Neural progenitor cell (in vitro differentiated cells): Measurements from ENCODE around the gene GGT7. TPM values are rescaled to one million over a fixed set of nuclear protein-coding genes. Genes with fewer than 3 reads are reported as not detected.

ENCODE experiments used
- DNase-seq: peaks from one replicate; pipeline ENCODE4 v3.0.0-alpha.2; 2016; ENCODE audit warnings: low spot score
- H2AFZ ChIP-seq: fragments of 200-600 bp; sonication (generic); replicated peaks from 2 replicates; pipeline ENCODE4 v1.6.1; 2016; ENCODE audit warnings: antibody characterized with exemption
- H3F3A ChIP-seq: fragments of 200-600 bp; sonication (generic); 2 replicates; pipeline ENCODE4 v1.6.1; 2016; ENCODE audit warnings: antibody characterized with exemption, low read depth
- H3K27ac ChIP-seq: fragments of 200-600 bp; sonication (generic); 2 replicates; pipeline ENCODE4 v1.5.1; 2016; ENCODE audit warnings: mild to moderate bottlenecking
- H3K27me3 ChIP-seq: fragments of 200-600 bp; sonication (generic); 2 replicates; pipeline ENCODE4 v1.6.1; 2016; ENCODE audit warnings: mild to moderate bottlenecking, moderate library complexity
- H3K36me3 ChIP-seq: fragments of 200-600 bp; sonication (generic); 2 replicates; pipeline ENCODE4 v1.5.1; 2016
- H3K4me1 ChIP-seq: fragments of 200-600 bp; sonication (generic); 2 replicates; pipeline ENCODE4 v1.6.1; 2016; ENCODE audit warnings: mixed run types
- H3K4me2 ChIP-seq: fragments of 200-600 bp; sonication (generic); 2 replicates; pipeline ENCODE4 v1.6.1; 2016
- H3K4me3 ChIP-seq: fragments of 200-600 bp; sonication (generic); 2 replicates; pipeline ENCODE4 v1.5.1; 2016
- H3K79me2 ChIP-seq: fragments of 200-600 bp; sonication (generic); 2 replicates; pipeline ENCODE4 v1.6.1; 2016; ENCODE audit warnings: low read depth
- H3K9ac ChIP-seq: fragments of 200-600 bp; sonication (generic); 2 replicates; pipeline ENCODE4 v1.6.1; 2016
- H3K9me3 ChIP-seq: fragments of 200-600 bp; sonication (generic); 2 replicates; pipeline ENCODE4 v1.5.1; 2016; ENCODE audit warnings: low read depth
- H4K20me1 ChIP-seq: fragments of 200-600 bp; sonication (generic); 2 replicates; pipeline ENCODE4 v1.6.1; 2016; ENCODE audit warnings: low read depth
- H3K27ac Mint-ChIP-seq: 3 replicates; pipeline ENCODE4 v1.8.0; 2021; ENCODE audit warnings: mixed read lengths
- H3K27me3 Mint-ChIP-seq: 2 replicates; pipeline ENCODE4 v1.8.0; 2022; ENCODE audit warnings: low read depth, mild to moderate bottlenecking, inconsistent platforms, moderate library complexity, mixed read lengths; ENCODE audit not compliant: insufficient read depth
- H3K36me3 Mint-ChIP-seq: 3 replicates; pipeline ENCODE4 v1.8.0; 2021; ENCODE audit warnings: mixed read lengths
- H3K4me1 Mint-ChIP-seq: 3 replicates; pipeline ENCODE4 v1.8.0; 2021; ENCODE audit warnings: mixed read lengths
- H3K4me3 Mint-ChIP-seq: 3 replicates; pipeline ENCODE4 v1.8.0; 2021; ENCODE audit warnings: mild to moderate bottlenecking, moderate library complexity, mixed read lengths
- H3K9me3 Mint-ChIP-seq: 3 replicates; pipeline ENCODE4 v1.8.0; 2020; ENCODE audit warnings: mixed read lengths
- CTCF ChIP-seq: fragments of 200-600 bp; sonication (generic); IDR thresholded peaks from 2 replicates; pipeline ENCODE4 v1.5.1; 2017; ENCODE audit warnings: antibody characterized with exemption, mild to moderate bottlenecking
- EZH2 ChIP-seq: fragments of 200-600 bp; sonication (generic); IDR thresholded peaks from 2 replicates; pipeline ENCODE4 v1.6.1; 2017; ENCODE audit warnings: antibody characterized with exemption, mild to moderate bottlenecking, moderate library complexity
- EZH2phosphoT487 ChIP-seq: fragments of 200-600 bp; sonication (generic); IDR thresholded peaks from 2 replicates; pipeline ENCODE4 v1.6.1; 2017; ENCODE audit warnings: antibody characterized with exemption
- total RNA-seq: library from RNA; depleted of rRNA; stranded (reverse); fragments of >200 nt; gene quantifications from 2 replicates; pipeline ENCODE4 v1.2.3, GENCODE V29; 2015; ENCODE audit warnings: low replicate concordance

Gene GGT7
- total RNA-seq, 1 donor from 2014 or later: 9.1 TPM

- DNase-seq: no peak
- no peaks in the 10 kb centered on the region for H3K4me1 Mint-ChIP-seq
These were observed 20.4 kb downstream of the GGT7 start for GRCh38 chr20:34852298-34852697.

GRCh38 chr20:34850969-34851368, 21.7 kb downstream of the GGT7 start:
- Histone ChIP-seq H3K4me3 (no peak overlapping the region), H3K9ac (no peak overlapping the region), H3F3A (no peaks in the 10 kb centered on the region), H3K36me3 (no peaks in the 10 kb centered on the region), H4K20me1 (no peaks in the 10 kb centered on the region), H3K4me1 (no peaks in the 10 kb centered on the region), H2AFZ (no peak overlapping the region), H3K4me2 (no peak overlapping the region), H3K27ac (no peak overlapping the region), H3K27me3 (no peaks in the 10 kb centered on the region), H3K9me3 (no peaks in the 10 kb centered on the region), H3K79me2 (no peaks in the 10 kb centered on the region)
- H3K4me1 Mint-ChIP-seq: no peaks in the 10 kb centered on the region
- DNase-seq: no peak
- peaks cover 19% of the 10 kb centered on the region for H3K36me3 Mint-ChIP-seq
- H3K4me3 Mint-ChIP-seq: no peak overlapping the region
- TF ChIP-seq CTCF: no peak
- TF ChIP-seq EZH2phosphoT487: no peak
- no peak for TF ChIP-seq EZH2
- no peak overlapping the region for H3K27ac Mint-ChIP-seq
- no peaks in the 10 kb centered on the region for H3K27me3 Mint-ChIP-seq
- H3K9me3 Mint-ChIP-seq: no peaks in the 10 kb centered on the region

More at GRCh38 chr20:34852298-34852697, 20.4 kb downstream of the GGT7 start:
- Mint-ChIP-seq H3K4me3 (no peak overlapping the region), H3K9me3 (no peaks in the 10 kb centered on the region), H3K36me3 (peaks cover 22% of the 10 kb centered on the region), H3K27me3 (no peaks in the 10 kb centered on the region), H3K27ac (no peak overlapping the region)
- no peak overlapping the region for H3K9ac ChIP-seq
- no peak for TF ChIP-seq EZH2phosphoT487
- TF ChIP-seq EZH2: no peak
- no peak for TF ChIP-seq CTCF
- H3K36me3 ChIP-seq: no peaks in the 10 kb centered on the region
- no peak overlapping the region for H3K4me2 ChIP-seq
- H4K20me1 ChIP-seq: no peaks in the 10 kb centered on the region
- H3K4me1 ChIP-seq: no peaks in the 10 kb centered on the region
- H2AFZ ChIP-seq: no peak overlapping the region
- no peaks in the 10 kb centered on the region for H3K79me2 ChIP-seq
- no peaks in the 10 kb centered on the region for H3K27me3 ChIP-seq
- H3K4me3 ChIP-seq: no peak overlapping the region
- no peaks in the 10 kb centered on the region for H3F3A ChIP-seq
- H3K9me3 ChIP-seq: no peaks in the 10 kb centered on the region
- no peak overlapping the region for H3K27ac ChIP-seq

- H3F3A ChIP-seq: no peaks in the 10 kb centered on the region
- no peaks in the 10 kb centered on the region for H3K4me1 Mint-ChIP-seq
These were observed 22.9 kb downstream of the GGT7 start for GRCh38 chr20:34849778-34850177.

More at GRCh38 chr20:34849778-34850177, 22.9 kb downstream of the GGT7 start:
- H3K4me3 Mint-ChIP-seq: no peak overlapping the region
- Histone ChIP-seq H3K4me3 (no peak overlapping the region), H3K79me2 (no peaks in the 10 kb centered on the region), H3K9ac (no peak overlapping the region), H3K9me3 (no peaks in the 10 kb centered on the region), H3K27me3 (no peaks in the 10 kb centered on the region), H3K27ac (no peak overlapping the region), H3K4me2 (no peak overlapping the region), H4K20me1 (no peaks in the 10 kb centered on the region), H3K36me3 (no peaks in the 10 kb centered on the region), H2AFZ (no peak overlapping the region), H3K4me1 (no peaks in the 10 kb centered on the region)
- no peaks in the 10 kb centered on the region for H3K9me3 Mint-ChIP-seq
- H3K27me3 Mint-ChIP-seq: no peaks in the 10 kb centered on the region
- TF ChIP-seq EZH2 (no peak), EZH2phosphoT487 (no peak), CTCF (no peak)
- H3K36me3 Mint-ChIP-seq: peaks cover 15% of the 10 kb centered on the region
- no peak for DNase-seq
- no peak overlapping the region for H3K27ac Mint-ChIP-seq
